ENCODE data around the gene SMPD1. TPM values are rescaled to one million over a fixed set of nuclear protein-coding genes. Genes with fewer than 3 reads are reported as not detected.
A peak's percentile ranks its signal among the peaks of the same experiment; 100 is the strongest.
"Not testable (repeated sequence)": the region's sequence is repeated elsewhere in the genome, so short reads cannot be mapped to it uniquely, and the experiment has no call there.

The SMPD1 gene
- total RNA-seq, 1 experiment from 2014 or later: 38.9 TPM

GRCh38 chr11:6365659-6366058 lies 24.6 kb upstream of the SMPD1 start:
- no peak overlapping the region for H3K27ac ChIP-seq
- no peak overlapping the region for H3K4me3 ChIP-seq
- no peaks in the 10 kb centered on the region for H3K27me3 ChIP-seq (replicated peaks)
- H3K4me1 ChIP-seq (replicated peaks): no peaks in the 10 kb centered on the region
- no peaks in the 10 kb centered on the region for H3K36me3 ChIP-seq
- H3K9me3 ChIP-seq (replicated peaks): no peaks in the 10 kb centered on the region
- DNase-seq (ENCODE audit: low read depth in 1 of 2, low spot score in 2 of 2): no peak

GRCh38 chr11:6371825-6372224 lies 18.4 kb upstream of the SMPD1 start:
- H3K4me3 ChIP-seq: no peak overlapping the region
- H3K27ac ChIP-seq: no peak overlapping the region
- H3K36me3 ChIP-seq: no peaks in the 10 kb centered on the region
- H3K9me3 ChIP-seq (replicated peaks): no peaks in the 10 kb centered on the region
- H3K27me3 ChIP-seq (replicated peaks): no peaks in the 10 kb centered on the region
- no peak for DNase-seq (ENCODE audit: low read depth in 1 of 2, low spot score in 2 of 2)
- no peaks in the 10 kb centered on the region for H3K4me1 ChIP-seq (replicated peaks)

- H3K27me3 ChIP-seq (replicated peaks): no peaks in the 10 kb centered on the region
- H3K4me1 ChIP-seq (replicated peaks): no peaks in the 10 kb centered on the region
- H3K36me3 ChIP-seq: no peaks in the 10 kb centered on the region
- H3K4me3 ChIP-seq: no peak overlapping the region
- H3K9me3 ChIP-seq (replicated peaks): no peaks in the 10 kb centered on the region
- H3K27ac ChIP-seq: no peak overlapping the region
- DNase-seq (ENCODE audit: low read depth in 1 of 2, low spot score in 2 of 2): no peak
Observed at GRCh38 chr11:6377902-6378639, 12.2 kb upstream of the SMPD1 start.

GRCh38 chr11:6378640-6378989 lies 11.7 kb upstream of the SMPD1 start:
- H3K36me3 ChIP-seq: no peaks in the 10 kb centered on the region
- DNase-seq (ENCODE audit: low read depth in 1 of 2, low spot score in 2 of 2): no peak
- no peaks in the 10 kb centered on the region for H3K4me1 ChIP-seq (replicated peaks)

GRCh38 chr11:6385046-6385777 lies 5.1 kb upstream of the SMPD1 start:
- Histone ChIP-seq H3K4me3 (no peak overlapping the region), H3K27ac (no peak overlapping the region), H3K27me3 (replicated peaks) (no peaks in the 10 kb centered on the region), H3K4me1 (replicated peaks) (peaks cover 41% of the 10 kb centered on the region), H3K9me3 (replicated peaks) (no peaks in the 10 kb centered on the region), H3K36me3 (no peaks in the 10 kb centered on the region)
- peak in 1 of 2 experiments; percentile 26 for DNase-seq (ENCODE audit: low read depth in 1 of 2, low spot score in 2 of 2)

More at GRCh38 chr11:6378640-6378989, 11.7 kb upstream of the SMPD1 start:
- no peak overlapping the region for H3K27ac ChIP-seq
- H3K9me3 ChIP-seq (replicated peaks): no peaks in the 10 kb centered on the region
- H3K4me3 ChIP-seq: no peak overlapping the region
- H3K27me3 ChIP-seq (replicated peaks): no peaks in the 10 kb centered on the region

GRCh38 chr11:6387811-6388599 lies 2.3 kb upstream of the SMPD1 start:
- Histone ChIP-seq H3K27ac (peak overlapping the region; percentile 72), H3K36me3 (no peaks in the 10 kb centered on the region), H3K27me3 (replicated peaks) (no peaks in the 10 kb centered on the region), H3K4me3 (no peak overlapping the region), H3K9me3 (replicated peaks) (no peaks in the 10 kb centered on the region), H3K4me1 (replicated peaks) (peaks cover 45% of the 10 kb centered on the region)
- DNase-seq (ENCODE audit: low read depth in 1 of 2, low spot score in 2 of 2): peak; percentile 47 to 71

- no peak for DNase-seq (ENCODE audit: low read depth in 1 of 2, low spot score in 2 of 2)
Observed at GRCh38 chr11:6388748-6389147, 1.5 kb upstream of the SMPD1 start.

GRCh38 chr11:6390718-6391469 lies 620 bp downstream of the SMPD1 start:
- DNase-seq (ENCODE audit: low read depth in 1 of 2, low spot score in 2 of 2): no peak

More at GRCh38 chr11:6388748-6389147, 1.5 kb upstream of the SMPD1 start:
- no peaks in the 10 kb centered on the region for H3K36me3 ChIP-seq
- no peak overlapping the region for H3K4me3 ChIP-seq
- H3K9me3 ChIP-seq (replicated peaks): no peaks in the 10 kb centered on the region
- H3K27ac ChIP-seq: no peak overlapping the region
- no peaks in the 10 kb centered on the region for H3K27me3 ChIP-seq (replicated peaks)
- peaks cover 45% of the 10 kb centered on the region for H3K4me1 ChIP-seq (replicated peaks)

GRCh38 chr11:6391537-6392134 lies 1.4 kb downstream of the SMPD1 start:
- Histone ChIP-seq H3K9me3 (replicated peaks) (no peaks in the 10 kb centered on the region), H3K4me3 (no peak overlapping the region), H3K27ac (no peak overlapping the region), H3K4me1 (replicated peaks) (peaks cover 29% of the 10 kb centered on the region), H3K27me3 (replicated peaks) (no peaks in the 10 kb centered on the region), H3K36me3 (no peaks in the 10 kb centered on the region)
- DNase-seq (ENCODE audit: low read depth in 1 of 2, low spot score in 2 of 2): no peak

More at GRCh38 chr11:6390718-6391469, 620 bp downstream of the SMPD1 start:
- H3K9me3 ChIP-seq (replicated peaks): no peaks in the 10 kb centered on the region
- peaks cover 34% of the 10 kb centered on the region for H3K4me1 ChIP-seq (replicated peaks)
- no peaks in the 10 kb centered on the region for H3K27me3 ChIP-seq (replicated peaks)
- H3K4me3 ChIP-seq: peak overlapping the region; percentile 53
- H3K27ac ChIP-seq: no peak overlapping the region; the same call in 1 of the 2 replicates
- no peaks in the 10 kb centered on the region for H3K36me3 ChIP-seq

- not testable (repeated sequence) for H3K27ac ChIP-seq; H3K36me3 ChIP-seq; H3K4me3 ChIP-seq; H3K27me3 ChIP-seq (replicated peaks); H3K9me3 ChIP-seq (replicated peaks); DNase-seq (ENCODE audit: low read depth in 1 of 2, low spot score in 2 of 2)
- peaks cover 35% of the 10 kb centered on the region for H3K4me1 ChIP-seq (replicated peaks)
Observed at GRCh38 chr11:6392251-6392650, 2.0 kb downstream of the SMPD1 start.

- no peak overlapping the region for H3K27ac ChIP-seq
- H3K4me1 ChIP-seq (replicated peaks): peaks cover 33% of the 10 kb centered on the region
Observed at GRCh38 chr11:6393989-6394670, 3.9 kb downstream of the SMPD1 start.

GRCh38 chr11:6395470-6396060 lies 5.3 kb downstream of the SMPD1 start:
- Histone ChIP-seq H3K9me3 (replicated peaks) (no peaks in the 10 kb centered on the region), H3K4me3 (no peak overlapping the region), H3K4me1 (replicated peaks) (peaks cover 24% of the 10 kb centered on the region), H3K27ac (no peak overlapping the region), H3K36me3 (no peaks in the 10 kb centered on the region), H3K27me3 (replicated peaks) (no peaks in the 10 kb centered on the region)
- no peak for DNase-seq (ENCODE audit: low read depth in 1 of 2, low spot score in 2 of 2)

More at GRCh38 chr11:6393989-6394670, 3.9 kb downstream of the SMPD1 start:
- Histone ChIP-seq H3K4me3 (no peak overlapping the region), H3K36me3 (no peaks in the 10 kb centered on the region), H3K9me3 (replicated peaks) (no peaks in the 10 kb centered on the region), H3K27me3 (replicated peaks) (no peaks in the 10 kb centered on the region)
- no peak for DNase-seq (ENCODE audit: low read depth in 1 of 2, low spot score in 2 of 2)

Measured in SJSA1 (cell line).